Measurements from ENCODE around the gene PPM1L. TPM values are rescaled to one million over a fixed set of nuclear protein-coding genes. Genes with fewer than 3 reads are reported as not detected.

Gene PPM1L
- total and polyA plus RNA-seq, 2 donors (not counting 1 experiment from before 2014, with no cell fraction given): 1.1 to 12.0 TPM

GRCh38 chr3:160722331-160722730 is 33.7 kb upstream of the PPM1L start:
- Histone ChIP-seq H3K27me3 (replicated peaks in 1 of 4; ENCODE audit: control extremely low read depth in 1 of 4, control insufficient read depth in 3 of 4, insufficient read depth in 4 of 4, low read length in 3 of 4) (peaks cover 0 to 4% (median 0%) of the 10 kb centered on the region in 4 experiments), H3K79me2 (ENCODE audit: control insufficient read depth, insufficient read depth, low read length) (no peaks in the 10 kb centered on the region), H3K9me3 (ENCODE audit: control extremely low read depth in 1 of 3, control insufficient read depth in 2 of 3, insufficient read depth in 1 of 3, low read length in 2 of 3) (no peaks in the 10 kb centered on the region), H3K4me3 (ENCODE audit: control extremely low read depth in 1 of 5, extremely low read depth in 1 of 5, insufficient read depth in 1 of 5, low read depth in 2 of 5, low read length in 4 of 5) (no peak overlapping the region), H3K9ac (ENCODE audit: low read length) (no peak overlapping the region), H3K27ac (ENCODE audit: low read length in 2 of 2) (no peak overlapping the region), H2AFZ (ENCODE audit: insufficient read depth, low read depth, low read length, poor library complexity, severe bottlenecking) (no peak overlapping the region), H4K20me1 (ENCODE audit: control insufficient read depth, insufficient read depth, low read length, poor library complexity, severe bottlenecking) (no peaks in the 10 kb centered on the region), H3K36me3 (replicated peaks in 1 of 2; ENCODE audit: control extremely low read depth in 1 of 2, control insufficient read depth in 1 of 2, extremely low read depth in 1 of 2, insufficient read depth in 2 of 2, low read length in 1 of 2) (no peaks in the 10 kb centered on the region), H3K4me2 (replicated peaks; ENCODE audit: low read depth, low read length, poor library complexity, severe bottlenecking) (no peak overlapping the region), H3K4me1 (ENCODE audit: control insufficient read depth in 2 of 2, insufficient read depth in 2 of 2, low read length in 2 of 2) (no peaks in the 10 kb centered on the region)
- Mint-ChIP-seq H3K27ac (no peak overlapping the region), H3K4me3 (no peak overlapping the region), H3K9me3 (ENCODE audit: insufficient read depth) (no peaks in the 10 kb centered on the region), H3K4me1 (no peaks in the 10 kb centered on the region), H3K27me3 (peaks cover 7% of the 10 kb centered on the region)
- ChIA-PET CTCF (no interaction called here), POLR2A (no interaction called here)
- no CpG with 5 or more reads among the region's 2 CpGs for WGBS (ENCODE audit: insufficient coverage)
- DNase-seq: no peak
- intact Hi-C loops (cut with micrococcal nuclease): no loop called here
- no peak for ATAC-seq (ENCODE audit: low read depth)
- TF ChIP-seq EZH2 (IDR thresholded peaks at IDR 0.05; ENCODE audit: borderline replicate concordance, insufficient read depth, low read depth, low read length, poor library complexity, severe bottlenecking) (no peak), CTCF (IDR thresholded peaks at IDR 0.05) (no peak)

- ChIA-PET POLR2A (no interaction called here), CTCF (no interaction called here)
- DNase-seq (no peak), ATAC-seq (ENCODE audit: low read depth) (no peak)
- H3K4me2 ChIP-seq (replicated peaks; ENCODE audit: low read depth, low read length, poor library complexity, severe bottlenecking): no peak overlapping the region
- Mint-ChIP-seq H3K27me3 (peaks cover 7% of the 10 kb centered on the region), H3K4me1 (no peaks in the 10 kb centered on the region), H3K9me3 (ENCODE audit: insufficient read depth) (no peaks in the 10 kb centered on the region), H3K4me3 (no peak overlapping the region), H3K27ac (no peak overlapping the region)
- peaks cover 0 to 4% (median 0%) of the 10 kb centered on the region in 4 experiments for H3K27me3 ChIP-seq (replicated peaks in 1 of 4; ENCODE audit: control extremely low read depth in 1 of 4, control insufficient read depth in 3 of 4, insufficient read depth in 4 of 4, low read length in 3 of 4)
- no peak overlapping the region for H3K9ac ChIP-seq (ENCODE audit: low read length)
- no peaks in the 10 kb centered on the region for H4K20me1 ChIP-seq (ENCODE audit: control insufficient read depth, insufficient read depth, low read length, poor library complexity, severe bottlenecking)
- no CpG with 5 or more reads among the region's 2 CpGs for WGBS (ENCODE audit: insufficient coverage)
- H3K9me3 ChIP-seq (ENCODE audit: control extremely low read depth in 1 of 3, control insufficient read depth in 2 of 3, insufficient read depth in 1 of 3, low read length in 2 of 3): no peaks in the 10 kb centered on the region
- no peak overlapping the region for H2AFZ ChIP-seq (ENCODE audit: insufficient read depth, low read depth, low read length, poor library complexity, severe bottlenecking)
- H3K36me3 ChIP-seq (replicated peaks in 1 of 2; ENCODE audit: control extremely low read depth in 1 of 2, control insufficient read depth in 1 of 2, extremely low read depth in 1 of 2, insufficient read depth in 2 of 2, low read length in 1 of 2): no peaks in the 10 kb centered on the region
- no peaks in the 10 kb centered on the region for H3K4me1 ChIP-seq (ENCODE audit: control insufficient read depth in 2 of 2, insufficient read depth in 2 of 2, low read length in 2 of 2)
- intact Hi-C loops (cut with micrococcal nuclease): no loop called here
- H3K4me3 ChIP-seq (ENCODE audit: control extremely low read depth in 1 of 5, extremely low read depth in 1 of 5, insufficient read depth in 1 of 5, low read depth in 2 of 5, low read length in 4 of 5): no peak overlapping the region
- no peak for TF ChIP-seq EZH2 (IDR thresholded peaks at IDR 0.05; ENCODE audit: borderline replicate concordance, insufficient read depth, low read depth, low read length, poor library complexity, severe bottlenecking)
- no peak for TF ChIP-seq CTCF (IDR thresholded peaks at IDR 0.05)
- no peak overlapping the region for H3K27ac ChIP-seq (ENCODE audit: low read length in 2 of 2)
- H3K79me2 ChIP-seq (ENCODE audit: control insufficient read depth, insufficient read depth, low read length): no peaks in the 10 kb centered on the region
Measured at GRCh38 chr3:160725338-160725737, 30.7 kb upstream of the PPM1L start.

Data from B cell (primary cell).